DMS153 treated with DMSO at 0.1 percent for 48 hours (cell line): ENCODE data around the gene PRR35.
"Not testable (repeated sequence)": the region's sequence is repeated elsewhere in the genome, so short reads cannot be mapped to it uniquely, and the experiment has no call there.

Experiments
- DNase-seq: peaks from one replicate; lab custom pipeline; 2025; ENCODE audit not compliant: unreplicated experiment; lab: John Stamatoyannopoulos, UW

The PRR35 gene

DNA sequence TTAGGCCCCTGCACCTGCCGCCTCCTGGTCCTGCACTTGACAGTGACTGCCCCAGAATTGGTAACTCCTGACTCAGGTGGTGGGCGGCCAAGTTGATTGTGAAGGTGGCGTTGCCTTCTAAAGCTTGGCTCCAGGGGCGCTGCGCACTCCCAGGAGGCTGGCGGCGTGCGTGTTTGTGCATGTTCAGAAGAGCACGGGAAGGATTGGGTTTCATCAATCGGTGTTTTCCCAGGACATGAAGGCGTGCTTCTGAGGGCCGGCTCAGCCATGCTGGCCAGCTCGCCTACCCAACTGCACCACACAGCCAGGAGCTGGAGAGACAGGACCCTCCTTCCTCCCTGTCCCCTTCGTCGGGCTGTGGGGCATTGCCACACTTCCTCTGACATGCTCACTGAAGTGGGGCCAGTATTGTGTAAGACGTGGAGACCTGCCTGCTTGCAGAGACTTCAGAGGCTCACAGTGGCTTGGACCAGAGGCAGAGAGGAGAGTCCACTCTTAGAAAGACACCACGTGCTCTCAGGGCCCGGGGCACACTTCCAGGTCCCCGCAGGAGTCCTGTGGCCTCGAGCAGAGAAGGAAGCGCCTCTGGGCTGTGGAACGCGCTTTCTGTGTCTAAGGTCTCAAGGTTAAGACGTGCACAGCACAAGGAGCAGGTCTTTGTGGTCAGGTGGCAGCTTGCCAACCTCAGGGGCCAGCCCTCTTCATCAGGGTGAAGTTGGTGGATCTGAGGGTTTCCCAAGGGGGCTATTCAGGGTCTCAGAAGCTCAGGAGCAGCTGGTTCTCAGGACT, 32.5 kb downstream of the PRR35 start:
- peak; percentile 82 for DNase-seq

- DNase-seq: peak; percentile 55
Measured at GRCh38 chr16:593406-593805, 33.2 kb downstream of the PRR35 start.

GRCh38 chr16:593807-594206, 33.6 kb downstream of the PRR35 start:
- no peak for DNase-seq

GRCh38 chr16:595094-595528, 34.9 kb downstream of the PRR35 start:
- no peak for DNase-seq

GRCh38 chr16:595942-596735, 35.9 kb downstream of the PRR35 start:
- DNase-seq: no peak

GRCh38 chr16:596736-597060, 36.5 kb downstream of the PRR35 start:
- DNase-seq: no peak

DNA sequence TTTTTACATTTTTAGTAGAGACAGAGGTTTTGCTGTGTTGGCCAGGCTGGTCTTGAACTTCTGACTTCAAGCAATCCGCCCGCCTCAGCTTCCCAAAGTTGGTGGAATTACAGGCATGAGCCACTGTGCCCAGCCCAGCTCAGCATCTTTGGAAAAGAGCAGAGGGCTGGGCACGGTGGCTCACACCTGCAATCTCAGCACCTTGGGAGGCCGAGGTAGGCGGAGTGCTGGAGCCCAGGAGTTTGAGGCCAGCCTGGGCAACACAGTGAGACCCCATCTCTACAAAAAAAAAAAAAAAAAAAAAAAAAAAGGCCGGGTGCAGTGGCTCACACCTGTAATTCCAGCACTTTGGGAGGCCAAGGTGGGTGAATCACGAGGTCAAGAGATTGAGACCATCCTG, 37.5 kb downstream of the PRR35 start:
- DNase-seq: not testable (repeated sequence)

GRCh38 chr16:598823-599739, 38.9 kb downstream of the PRR35 start:
- no peak for DNase-seq

- no peak for DNase-seq
Measured at GRCh38 chr16:600781-601180, 40.6 kb downstream of the PRR35 start.

DNA sequence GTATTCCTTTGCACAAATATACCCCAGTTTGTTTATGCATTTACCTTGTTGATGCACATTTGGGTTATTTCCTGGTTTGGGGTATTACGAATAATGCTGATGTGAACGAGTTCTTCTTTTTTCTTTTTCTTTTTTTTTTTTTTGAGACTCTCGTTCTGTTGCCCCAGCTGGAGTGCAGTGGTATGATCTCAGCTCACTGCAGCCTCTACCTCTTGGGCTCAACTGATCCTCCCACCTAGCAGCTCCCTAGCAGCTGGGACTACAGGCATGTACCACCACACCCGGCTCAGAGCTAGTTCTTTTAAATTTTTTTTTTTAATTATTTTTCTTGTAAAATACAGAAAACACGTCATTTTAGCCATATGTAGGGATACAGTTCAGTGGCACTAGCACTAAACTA, 43.7 kb downstream of the PRR35 start:
- no peak for DNase-seq

GRCh38 chr16:606656-607307, 46.6 kb downstream of the PRR35 start:
- no peak for DNase-seq

- no peak for DNase-seq
Measured at GRCh38 chr16:608019-608418, 47.8 kb downstream of the PRR35 start.

DNA sequence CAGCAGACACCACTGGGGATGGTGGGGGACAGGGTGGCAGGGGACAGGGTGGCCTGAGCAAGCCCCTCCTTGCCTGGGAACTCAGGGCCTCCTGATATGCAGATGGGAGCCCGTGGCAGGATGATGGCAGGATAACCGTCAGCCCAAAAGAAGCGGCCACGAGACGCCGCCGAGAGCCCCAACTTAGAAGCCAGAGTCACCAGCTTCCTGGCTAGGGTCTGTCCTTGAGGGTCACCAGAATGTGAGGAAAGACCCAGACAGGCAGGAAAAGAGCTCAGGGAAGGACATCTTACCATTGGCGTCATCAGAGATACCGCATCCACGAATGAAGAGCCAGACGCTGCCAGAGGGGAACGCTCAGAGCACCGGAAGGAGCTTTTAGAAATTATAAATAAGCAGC, 49.1 kb downstream of the PRR35 start:
- no peak for DNase-seq

GRCh38 chr16:609984-610383, 49.8 kb downstream of the PRR35 start:
- DNase-seq: no peak

- no peak for DNase-seq
Measured at GRCh38 chr16:610513-611381, 50.6 kb downstream of the PRR35 start.

DNA sequence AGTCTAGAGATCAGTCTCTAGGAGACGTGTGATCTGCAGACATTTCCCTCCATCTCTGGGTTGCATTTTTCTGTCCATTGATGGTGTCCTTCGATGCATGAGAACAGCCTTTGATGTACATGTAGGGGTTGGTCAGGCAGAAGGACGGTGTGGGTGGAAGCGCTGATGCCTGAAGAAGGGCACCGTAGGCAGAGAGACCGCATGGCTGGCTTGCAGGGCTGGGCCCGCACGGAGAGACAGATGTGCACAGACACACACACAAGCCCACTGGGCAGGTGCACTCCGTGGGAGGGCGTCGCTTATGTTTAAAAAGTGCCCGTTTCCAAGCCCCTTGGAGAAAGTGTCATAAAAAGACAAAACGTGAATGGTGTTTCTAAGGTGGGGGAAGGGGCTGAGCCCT, 54.9 kb downstream of the PRR35 start:
- DNase-seq: no peak
